Endothelial cell of umbilical vein (primary cell): Measurements from ENCODE around the gene WIZ. TPM values are rescaled to one million over a fixed set of nuclear protein-coding genes. Genes with fewer than 3 reads are reported as not detected.

Experiments
- BruUV-seq: library from RNA; stranded (reverse); fragments of 400-500 nt; replicated peaks from 2 replicates; lab custom pipeline; 2021; lab: Mats Ljungman, UMichigan
- CTCF ChIA-PET: fragments of 300-600, 350-600 bp; sonication (Branson Sonifier 250); formaldehyde crosslinking; loops from one replicate; lab custom pipeline; 2021; ENCODE audit warnings: antibody characterized with exemption, inconsistent platforms; lab: Charles Lee
- POLR2A ChIA-PET: fragments of 300-600, 350-600 bp; sonication (Branson Sonifier 250); formaldehyde crosslinking; loops from one replicate; lab custom pipeline; 2021; ENCODE audit warnings: antibody characterized with exemption, inconsistent platforms; lab: Charles Lee
- DNase-seq: peaks from one replicate; pipeline ENCODE4 v3.0.0-alpha.2; 2011; ENCODE audit warnings: low read depth, low spot score
- FAIRE-seq: peaks from 2 replicates; lab custom pipeline; 2011; peaks lifted over from hg19 to GRCh38; lab: Jason Lieb, UNC
- H2AFZ ChIP-seq: 2 replicates; pipeline ENCODE4 v1.6.0; 2012; ENCODE audit warnings: low read depth, low read length, control low read depth, inconsistent platforms
- H3K27ac ChIP-seq: 2 replicates; pipeline ENCODE4 v1.5.1; 2011; ENCODE audit warnings: low read depth, mild to moderate bottlenecking, control low read depth, low read length, moderate library complexity; ENCODE audit not compliant: insufficient read depth
- H3K27me3 ChIP-seq, 2 experiments: 2 replicates each; pipeline versions ENCODE4 v1.6.0 to v1.6.1; 2011; ENCODE audit warnings: low read length in 2 of 2, mixed read lengths in 1 of 2; ENCODE audit not compliant: control insufficient read depth in 2 of 2, insufficient read depth in 2 of 2
- H3K36me3 ChIP-seq, 2 experiments: 2 replicates in 1 of 2; 3 replicates in 1 of 2; pipeline ENCODE4 v1.5.1; 2011; ENCODE audit warnings: low read length in 2 of 2, mild to moderate bottlenecking in 1 of 2, moderate library complexity in 1 of 2; ENCODE audit not compliant: control insufficient read depth in 2 of 2, insufficient read depth in 2 of 2; ENCODE audit errors: extremely low read depth in 1 of 2
- H3K4me1 ChIP-seq: 3 replicates; pipeline ENCODE4 v1.5.1; 2011; ENCODE audit warnings: mild to moderate bottlenecking, low read length; ENCODE audit not compliant: control insufficient read depth, insufficient read depth; ENCODE audit errors: extremely low read depth
- H3K4me2 ChIP-seq: 2 replicates; pipeline ENCODE4 v1.6.1; 2011; ENCODE audit warnings: low read length, control low read depth, mixed read lengths; ENCODE audit not compliant: insufficient read depth
- H3K4me3 ChIP-seq, 3 experiments: fragments of 200-600 bp in 1 of 3; sonication (generic), shearing (Covaris generic) in 1 of 3; replicated peaks in 1 of 3; 2 replicates each; pipeline ENCODE4 v1.5.1; 2011 to 2016; ENCODE audit warnings: control low read depth in 3 of 3, low read length in 3 of 3, mild to moderate bottlenecking in 2 of 3, inconsistent platforms in 1 of 3, low read depth in 1 of 3, moderate library complexity in 1 of 3; ENCODE audit not compliant: insufficient read depth in 1 of 3
- H3K79me2 ChIP-seq: 2 replicates; pipeline ENCODE4 v1.6.0; 2012; ENCODE audit warnings: low read length, inconsistent platforms; ENCODE audit not compliant: control insufficient read depth, insufficient read depth
- H3K9ac ChIP-seq: replicated peaks from 2 replicates; pipeline ENCODE3; 2011; ENCODE audit warnings: low read length, control low read depth; ENCODE audit not compliant: insufficient read depth; ENCODE audit errors: extremely low read depth
- H3K9me1 ChIP-seq: replicated peaks from 3 replicates; pipeline ENCODE4 v1.6.0; 2011; ENCODE audit warnings: mild to moderate bottlenecking, low read length; ENCODE audit not compliant: control insufficient read depth, insufficient read depth; ENCODE audit errors: extremely low read depth
- H3K9me3 ChIP-seq: replicated peaks from 2 replicates; pipeline ENCODE4 v1.5.1; 2012; ENCODE audit warnings: low read length, inconsistent platforms; ENCODE audit not compliant: control insufficient read depth, insufficient read depth
- H4K20me1 ChIP-seq: replicated peaks from 2 replicates; pipeline ENCODE3; 2011; ENCODE audit warnings: mild to moderate bottlenecking, low read length; ENCODE audit not compliant: control insufficient read depth, insufficient read depth; ENCODE audit errors: extremely low read depth
- EZH2 ChIP-seq: IDR thresholded peaks from 2 replicates; pipeline ENCODE4 v1.6.1; 2012; ENCODE audit warnings: borderline replicate concordance, low read depth, mild to moderate bottlenecking, moderate library complexity, low read length, inconsistent platforms; ENCODE audit not compliant: severe bottlenecking
- FOS ChIP-seq: IDR thresholded peaks from 2 replicates; pipeline ENCODE4 v1.6.1; 2011; ENCODE audit warnings: mild to moderate bottlenecking, low read length, moderate library complexity, borderline replicate concordance; ENCODE audit not compliant: insufficient read depth
- GATA2 ChIP-seq: IDR thresholded peaks from 2 replicates; pipeline ENCODE4 v1.7.0; 2011; ENCODE audit warnings: low read depth, mild to moderate bottlenecking, moderate library complexity, mixed read lengths, low read length; ENCODE audit not compliant: insufficient read length, insufficient read depth
- JUN ChIP-seq: IDR thresholded peaks from 2 replicates; pipeline ENCODE4 v1.6.1; 2011; ENCODE audit warnings: borderline replicate concordance, low read depth; ENCODE audit not compliant: insufficient read length, insufficient read depth
- MYC ChIP-seq: IDR thresholded peaks from one replicate; pipeline ENCODE4 v1.6.1; 2011; ENCODE audit warnings: mild to moderate bottlenecking, low read depth, low read length
- POLR2A ChIP-seq: IDR thresholded peaks from 2 replicates; pipeline ENCODE4 v1.6.1; 2012; ENCODE audit warnings: low read depth, mild to moderate bottlenecking, control low read depth, low read length
- POLR2AphosphoS5 ChIP-seq: IDR thresholded peaks from 2 replicates; pipeline ENCODE4 v1.6.1; 2012; ENCODE audit warnings: low read depth, mild to moderate bottlenecking, control low read depth, low read length, moderate library complexity; ENCODE audit not compliant: insufficient read depth
- dilution Hi-C: fragments of 300-500 bp; cut with MboI; formaldehyde crosslinking; loops from one replicate; pipeline ENCODE4 v1.15.0; 2019; ENCODE audit warnings: low sequenced_read_pairs; ENCODE audit not compliant: extremely low pct_ligation_motif_present
- intact Hi-C: fragments of 100-400 bp; cut with micrococcal nuclease; formaldehyde crosslinking; loops from one replicate; pipeline ENCODE4 v1.10.0; 2022
- polyA plus RNA-seq, 4 experiments: library from polyadenylated mRNA; depleted of rRNA in 3 of 4; stranded (reverse) in 3 of 4; unstranded in 1 of 4; fragments of >200 nt; gene quantifications; 2 replicates each; pipeline versions ENCODE4 v1.2.1 to v1.2.3, GENCODE V29; 2011 to 2012; ENCODE audit warnings: missing spikeins in 1 of 4
- total RNA-seq: library from RNA; stranded (reverse); gene quantifications from 2 replicates; pipeline ENCODE4 v1.2.3, GENCODE V29; 2021
- TF ChIP-seq, protein P1 (sequence below), 2 donors: IDR thresholded peaks; 1 replicate in 1 of 2; 2 replicates in 1 of 2; pipeline ENCODE4 v1.5.1; 2011; ENCODE audit warnings: low read length in 2 of 2, mild to moderate bottlenecking in 2 of 2, moderate library complexity in 2 of 2, control low read depth in 1 of 2, inconsistent platforms in 1 of 2, low read depth in 1 of 2; ENCODE audit not compliant: insufficient read depth in 1 of 2; ENCODE audit errors: extremely low read depth in 1 of 2
- TF ChIP-seq, protein P2 (sequence below): IDR thresholded peaks from 2 replicates; pipeline ENCODE4 v1.6.1; 2011; ENCODE audit not compliant: insufficient read depth, insufficient read length

Gene WIZ
- total and polyA plus RNA-seq, 2 donors (not counting 3 experiments of a cell fraction or from before 2014, with no cell fraction given): 21.0 to 47.2 TPM

DNA sequence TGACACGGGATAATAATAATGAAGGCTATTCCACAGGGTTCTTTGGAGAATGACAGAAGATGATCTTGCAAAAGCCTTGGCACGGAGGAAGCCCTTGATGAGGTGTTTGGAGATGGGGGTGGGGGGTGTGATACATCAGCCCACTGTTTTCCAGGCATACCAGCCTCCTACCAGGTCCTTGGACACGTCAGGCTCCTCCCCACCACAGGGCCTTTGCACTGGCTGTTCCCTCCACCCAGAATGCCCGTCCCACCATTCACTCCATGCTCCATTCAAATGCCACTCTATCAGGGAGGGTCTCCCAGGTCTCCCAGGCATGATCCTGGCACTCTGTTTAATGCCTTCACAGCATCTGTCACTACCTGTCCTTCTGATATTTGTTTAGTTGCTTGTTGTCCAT is 2.7 kb downstream of the WIZ start:
- H3K9me1 ChIP-seq: no peaks in the 10 kb centered on the region
- no TSS peak for BruUV-seq
- dilution Hi-C loops (no loop called here), intact Hi-C loops (no loop called here)
- H3K27ac ChIP-seq: no peak overlapping the region
- H3K27me3 ChIP-seq: no peaks in the 10 kb centered on the region
- no peaks in the 10 kb centered on the region for H4K20me1 ChIP-seq
- ChIA-PET POLR2A (no interaction called here), CTCF (no interaction called here)
- no peaks in the 10 kb centered on the region for H3K79me2 ChIP-seq
- DNase-seq: no peak
- no peak overlapping the region for H3K9ac ChIP-seq
- peaks cover 8% of the 10 kb centered on the region for H3K4me1 ChIP-seq
- FAIRE-seq: no peak
- H3K9me3 ChIP-seq: no peaks in the 10 kb centered on the region
- no peaks in the 10 kb centered on the region for H3K36me3 ChIP-seq
- no peak overlapping the region for H2AFZ ChIP-seq
- TF ChIP-seq MYC (no peak), JUN (no peak), FOS (no peak), EZH2 (no peak), POLR2A (no peak), POLR2AphosphoS5 (no peak), GATA2 (no peak)
- TF ChIP-seq, protein P1, sequence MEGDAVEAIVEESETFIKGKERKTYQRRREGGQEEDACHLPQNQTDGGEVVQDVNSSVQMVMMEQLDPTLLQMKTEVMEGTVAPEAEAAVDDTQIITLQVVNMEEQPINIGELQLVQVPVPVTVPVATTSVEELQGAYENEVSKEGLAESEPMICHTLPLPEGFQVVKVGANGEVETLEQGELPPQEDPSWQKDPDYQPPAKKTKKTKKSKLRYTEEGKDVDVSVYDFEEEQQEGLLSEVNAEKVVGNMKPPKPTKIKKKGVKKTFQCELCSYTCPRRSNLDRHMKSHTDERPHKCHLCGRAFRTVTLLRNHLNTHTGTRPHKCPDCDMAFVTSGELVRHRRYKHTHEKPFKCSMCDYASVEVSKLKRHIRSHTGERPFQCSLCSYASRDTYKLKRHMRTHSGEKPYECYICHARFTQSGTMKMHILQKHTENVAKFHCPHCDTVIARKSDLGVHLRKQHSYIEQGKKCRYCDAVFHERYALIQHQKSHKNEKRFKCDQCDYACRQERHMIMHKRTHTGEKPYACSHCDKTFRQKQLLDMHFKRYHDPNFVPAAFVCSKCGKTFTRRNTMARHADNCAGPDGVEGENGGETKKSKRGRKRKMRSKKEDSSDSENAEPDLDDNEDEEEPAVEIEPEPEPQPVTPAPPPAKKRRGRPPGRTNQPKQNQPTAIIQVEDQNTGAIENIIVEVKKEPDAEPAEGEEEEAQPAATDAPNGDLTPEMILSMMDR (IDR thresholded peaks at IDR 0.05; ENCODE audit: extremely low read depth in 1 of 2, insufficient read depth in 1 of 2, low read depth in 1 of 2, low read length in 2 of 2): no peak
- TF ChIP-seq, protein P2, sequence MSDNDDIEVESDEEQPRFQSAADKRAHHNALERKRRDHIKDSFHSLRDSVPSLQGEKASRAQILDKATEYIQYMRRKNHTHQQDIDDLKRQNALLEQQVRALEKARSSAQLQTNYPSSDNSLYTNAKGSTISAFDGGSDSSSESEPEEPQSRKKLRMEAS: no peak
- H3K4me3 ChIP-seq: no peak overlapping the region
- H3K4me2 ChIP-seq: no peak overlapping the region
